Epithelial cell of proximal tubule (primary cell): Measurements from ENCODE around the gene SPP1. TPM values are rescaled to one million over a fixed set of nuclear protein-coding genes. Genes with fewer than 3 reads are reported as not detected.

Experiments used
- DNase-seq: peaks from one replicate; pipeline ENCODE4 v3.0.0-alpha.2; 2011; ENCODE audit warnings: low read depth
- H3K4me3 ChIP-seq: 2 replicates; pipeline ENCODE4 v1.5.1; 2011; ENCODE audit warnings: low read depth, mild to moderate bottlenecking, low read length
- CTCF ChIP-seq: conservative IDR thresholded peaks from 2 replicates; pipeline ENCODE4 v1.5.1; 2012; ENCODE audit warnings: low read depth, mild to moderate bottlenecking, low read length
- total RNA-seq: library from RNA; depleted of rRNA; stranded (reverse); fragments of >200 nt; gene quantifications from 2 replicates; pipeline ENCODE4 v1.2.3, GENCODE V29; 2015

SPP1 gene
- 112 and 694 TPM in 2 replicates for total RNA-seq

- peak; percentile 92 for DNase-seq
- peak; percentile 22 for TF ChIP-seq CTCF
- H3K4me3 ChIP-seq, result peak within 1 kb of the TSS; percentile 87
Measured at GRCh38 chr4:87975466-87975865, at the start of gene SPP1. Gene SPP1 (plus strand): TSS chr4:87975714. CDS start chr4:87976896, 1,182 bp downstream.

- no peak for TF ChIP-seq CTCF
- no peak for DNase-seq
- no peak overlapping the region for H3K4me3 ChIP-seq
Measured at GRCh38 chr4:87926554-87927098, 48.9 kb upstream of the SPP1 start.

- DNase-seq, result no peak
- TF ChIP-seq CTCF, result no peak
- H3K4me3 ChIP-seq, result no peak overlapping the region
Measured at GRCh38 chr4:87930629-87931028, 44.9 kb upstream of the SPP1 start.

GRCh38 chr4:87931932-87932331 is 43.6 kb upstream of the SPP1 start:
- DNase-seq, result no peak
- TF ChIP-seq CTCF, result no peak
- no peak overlapping the region for H3K4me3 ChIP-seq

GRCh38 chr4:87932718-87933141 is 42.8 kb upstream of the SPP1 start:
- no peak for DNase-seq
- no peak for TF ChIP-seq CTCF
- no peak overlapping the region for H3K4me3 ChIP-seq

- no peak for DNase-seq
- no peak overlapping the region for H3K4me3 ChIP-seq
- no peak for TF ChIP-seq CTCF
Measured at GRCh38 chr4:87933337-87933736, 42.2 kb upstream of the SPP1 start.

- no peak for TF ChIP-seq CTCF
- no peak overlapping the region for H3K4me3 ChIP-seq
- no peak for DNase-seq
Measured at GRCh38 chr4:87934157-87934704, 41.3 kb upstream of the SPP1 start.
